CD4-positive, alpha-beta T cell treated with Interleukin-4 for 4 hours (primary cell): Measurements from ENCODE around the gene A3GALT2.
"Not testable (repeated sequence)": the region's sequence is repeated elsewhere in the genome, so short reads cannot be mapped to it uniquely, and the experiment has no call there.

Experiments used
- DNase-seq: peaks from one replicate; pipeline ENCODE4 v3.0.0-alpha.2; 2020

The A3GALT2 gene

GRCh38 chr1:33309351-33309750 is 11.5 kb downstream of the A3GALT2 start:
- not testable (repeated sequence) for DNase-seq

- DNase-seq, result no peak
Measured at GRCh38 chr1:33307494-33307864, 13.4 kb downstream of the A3GALT2 start.

GRCh38 chr1:33306653-33307493 is 14.0 kb downstream of the A3GALT2 start:
- DNase-seq, result no peak

- DNase-seq, result no peak
Measured at GRCh38 chr1:33305816-33306652, 14.9 kb downstream of the A3GALT2 start.

GRCh38 chr1:33305016-33305415 is 15.9 kb downstream of the A3GALT2 start:
- no peak for DNase-seq

GRCh38 chr1:33302325-33302724 is 18.6 kb downstream of the A3GALT2 start:
- no peak for DNase-seq

- DNase-seq, result no peak
Measured at GRCh38 chr1:33301273-33301984, 19.5 kb downstream of the A3GALT2 start.

- no peak for DNase-seq
Measured at GRCh38 chr1:33300673-33301072, 20.2 kb downstream of the A3GALT2 start.

- no peak for DNase-seq
Measured at GRCh38 chr1:33299461-33300155, 21.3 kb downstream of the A3GALT2 start.

GRCh38 chr1:33298623-33299277 is 22.1 kb downstream of the A3GALT2 start:
- peak; percentile 51 for DNase-seq

- DNase-seq, result no peak
Measured at GRCh38 chr1:33297911-33298622, 22.8 kb downstream of the A3GALT2 start.

- no peak for DNase-seq
Measured at GRCh38 chr1:33296824-33297223, 24.1 kb downstream of the A3GALT2 start.

- DNase-seq, result no peak
Measured at GRCh38 chr1:33296082-33296458, 24.8 kb downstream of the A3GALT2 start.

GRCh38 chr1:33295450-33296081 is 25.3 kb downstream of the A3GALT2 start:
- DNase-seq, result peak; percentile 82

GRCh38 chr1:33295023-33295422 is 25.9 kb downstream of the A3GALT2 start:
- no peak for DNase-seq

GRCh38 chr1:33294071-33295010 is 26.6 kb downstream of the A3GALT2 start:
- DNase-seq, result no peak

- no peak for DNase-seq
Measured at GRCh38 chr1:33292726-33293340, 28.1 kb downstream of the A3GALT2 start.

GRCh38 chr1:33290615-33291014 is 30.3 kb downstream of the A3GALT2 start:
- DNase-seq, result not testable (repeated sequence)

GRCh38 chr1:33289858-33290154 is 31.1 kb downstream of the A3GALT2 start:
- no peak for DNase-seq
